ENCODE results near the gene RASAL3. TPM values are rescaled to one million over a fixed set of nuclear protein-coding genes. Genes with fewer than 3 reads are reported as not detected.

RASAL3 gene
- polyA plus RNA-seq, 2 of the 4 experiments (the other 2 are of a cell fraction), result not detected

- Histone ChIP-seq H3K4me3 (no peak overlapping the region), H3K4me1 (no peaks in the 10 kb centered on the region), H3K9me3 (no peaks in the 10 kb centered on the region), H3K27ac (no peak overlapping the region), H3K4me2 (no peak overlapping the region)
- CTCF ChIA-PET, result no interaction called here
- DNase-seq (ENCODE audit: low read depth in 1 of 2, low spot score in 1 of 2) (no peak), ATAC-seq (no peak), FAIRE-seq (no peak)
- POLR2A ChIA-PET, result no interaction called here
- WGBS (ENCODE audit: missing lambda C conversion rate), result 0% methylated on average over 1 of the region's 1 CpG
- no peak for TF ChIP-seq HOXB5 (CRISPR knock-in tag; IDR thresholded peaks at IDR 0.05)
- no peak for TF ChIP-seq PBX3 (IDR thresholded peaks at IDR 0.05)
- TF ChIP-seq HEYL (CRISPR knock-in tag; IDR thresholded peaks at IDR 0.05), result no peak
- TF ChIP-seq KDM5A (IDR thresholded peaks at IDR 0.05), result no peak
- TF ChIP-seq ZSCAN20 (CRISPR knock-in tag; IDR thresholded peaks at IDR 0.05), result no peak
- TF ChIP-seq SMC3 (IDR thresholded peaks at IDR 0.05), result no peak
- no peak for TF ChIP-seq NFE2L2 (conservative IDR thresholded peaks at IDR 0.05; ENCODE audit: low read length)
- TF ChIP-seq MAX (IDR thresholded peaks at IDR 0.05), result no peak
- TF ChIP-seq FOSB (CRISPR knock-in tag; IDR thresholded peaks at IDR 0.05), result no peak
- TF ChIP-seq HDAC2 (IDR thresholded peaks at IDR 0.05), result no peak
- no peak for TF ChIP-seq SREBF2 (IDR thresholded peaks at IDR 0.05)
- TF ChIP-seq RARB (CRISPR knock-in tag; IDR thresholded peaks at IDR 0.05), result no peak
- no peak for TF ChIP-seq TP53 (CRISPR knock-in tag; IDR thresholded peaks at IDR 0.05)
- TF ChIP-seq CBX8 (IDR thresholded peaks at IDR 0.05), result no peak
- TF ChIP-seq MYC (IDR thresholded peaks at IDR 0.05; ENCODE audit: borderline replicate concordance, low read length), result no peak
Observed at GRCh38 chr19:15501596-15501995, 37.3 kb upstream of the RASAL3 start.

GRCh38 chr19:15498910-15499309, 34.6 kb upstream of the RASAL3 start:
- DNase-seq (ENCODE audit: low read depth in 1 of 2, low spot score in 1 of 2) (no peak), ATAC-seq (no peak), FAIRE-seq (no peak)
- H3K4me3 ChIP-seq, result no peak overlapping the region
- WGBS (ENCODE audit: missing lambda C conversion rate), result 69% methylated on average over 5 of the region's 6 CpGs
- no peak overlapping the region for H3K27ac ChIP-seq
- H3K4me1 ChIP-seq, result no peaks in the 10 kb centered on the region
- TF ChIP-seq USF2 (IDR thresholded peaks at IDR 0.05) (no peak), PHF8 (IDR thresholded peaks at IDR 0.05; ENCODE audit: borderline replicate concordance, low read depth) (no peak), HOXB5 (CRISPR knock-in tag; IDR thresholded peaks at IDR 0.05) (no peak), SMC3 (IDR thresholded peaks at IDR 0.05) (no peak), POLR2A (IDR thresholded peaks at IDR 0.05; ENCODE audit: low read length) (no peak), ZC3H11A (IDR thresholded peaks at IDR 0.05) (no peak), ZNF302 (CRISPR knock-in tag; IDR thresholded peaks at IDR 0.05) (no peak), HDAC2 (IDR thresholded peaks at IDR 0.05) (no peak), CBX8 (IDR thresholded peaks at IDR 0.05) (no peak), EHMT2 (IDR thresholded peaks at IDR 0.05; ENCODE audit: low read depth) (no peak), EHF (CRISPR knock-in tag; IDR thresholded peaks at IDR 0.05) (no peak), PBX3 (IDR thresholded peaks at IDR 0.05) (no peak), RARB (CRISPR knock-in tag; IDR thresholded peaks at IDR 0.05) (no peak), CTCF (IDR thresholded peaks at IDR 0.05) (no peak), JUNB (IDR thresholded peaks at IDR 0.05) (no peak), KDM1A (IDR thresholded peaks at IDR 0.05; ENCODE audit: low read depth) (no peak), CHD4 (IDR thresholded peaks at IDR 0.05; ENCODE audit: borderline replicate concordance) (no peak), SREBF2 (IDR thresholded peaks at IDR 0.05) (no peak)
- H3K4me2 ChIP-seq, result no peak overlapping the region
- H3K9me3 ChIP-seq, result no peaks in the 10 kb centered on the region
- ChIA-PET POLR2A (no interaction called here), CTCF (no interaction called here)
